22Rv1 (cell line): ENCODE data around the gene SLC44A5.

Experiments
- ZFX ChIP-seq: fragments of 450-650 bp; IDR thresholded peaks from 2 replicates; pipeline ENCODE4 v1.6.1; 2017; ENCODE audit warnings: antibody characterized with exemption, borderline replicate concordance
- TF ChIP-seq, protein P1 (sequence below): fragments of 450-650 bp; IDR thresholded peaks from 2 replicates; pipeline ENCODE4 v1.5.1; 2017; ENCODE audit warnings: mild to moderate bottlenecking

GRCh38 chr1:75233302-75233929 lies 377.5 kb downstream of the SLC44A5 start:
- TF ChIP-seq, protein P1, sequence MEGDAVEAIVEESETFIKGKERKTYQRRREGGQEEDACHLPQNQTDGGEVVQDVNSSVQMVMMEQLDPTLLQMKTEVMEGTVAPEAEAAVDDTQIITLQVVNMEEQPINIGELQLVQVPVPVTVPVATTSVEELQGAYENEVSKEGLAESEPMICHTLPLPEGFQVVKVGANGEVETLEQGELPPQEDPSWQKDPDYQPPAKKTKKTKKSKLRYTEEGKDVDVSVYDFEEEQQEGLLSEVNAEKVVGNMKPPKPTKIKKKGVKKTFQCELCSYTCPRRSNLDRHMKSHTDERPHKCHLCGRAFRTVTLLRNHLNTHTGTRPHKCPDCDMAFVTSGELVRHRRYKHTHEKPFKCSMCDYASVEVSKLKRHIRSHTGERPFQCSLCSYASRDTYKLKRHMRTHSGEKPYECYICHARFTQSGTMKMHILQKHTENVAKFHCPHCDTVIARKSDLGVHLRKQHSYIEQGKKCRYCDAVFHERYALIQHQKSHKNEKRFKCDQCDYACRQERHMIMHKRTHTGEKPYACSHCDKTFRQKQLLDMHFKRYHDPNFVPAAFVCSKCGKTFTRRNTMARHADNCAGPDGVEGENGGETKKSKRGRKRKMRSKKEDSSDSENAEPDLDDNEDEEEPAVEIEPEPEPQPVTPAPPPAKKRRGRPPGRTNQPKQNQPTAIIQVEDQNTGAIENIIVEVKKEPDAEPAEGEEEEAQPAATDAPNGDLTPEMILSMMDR, result peak; percentile 87
- no peak for TF ChIP-seq ZFX
